Peyer's patch (tissue), 4 donors: ENCODE data around the gene ZNHIT3. TPM values are rescaled to one million over a fixed set of nuclear protein-coding genes. Genes with fewer than 3 reads are reported as not detected.
A peak's percentile ranks its signal among the peaks of the same experiment; 100 is the strongest.

Source experiments
- DNase-seq, 3 donors: peaks; one replicate each; pipeline ENCODE4 v3.0.0-alpha.2; 2017 to 2019
- H3K27ac ChIP-seq, 4 donors: fragments of 200-600 bp; sonication (generic); one replicate each; pipeline ENCODE4 v1.5.1; 2016 to 2019
- H3K27me3 ChIP-seq, 2 donors: fragments of 200-600 bp; sonication (generic); one replicate each; pipeline ENCODE4 v1.5.1; 2019
- H3K36me3 ChIP-seq, 3 donors: fragments of 200-600 bp; sonication (generic); one replicate each; pipeline ENCODE4 v1.5.1; 2016 to 2019
- H3K4me1 ChIP-seq, 4 donors: fragments of 200-600 bp; sonication (generic); one replicate each; pipeline ENCODE4 v1.5.1; 2016 to 2019
- H3K4me3 ChIP-seq, 4 donors: fragments of 200-600 bp; sonication (generic); 1 replicate in 3 of 4; 2 replicates in 1 of 4; pipeline ENCODE4 v1.5.1; 2016 to 2019; ENCODE audit warnings: mild to moderate bottlenecking in 1 of 4
- H3K9me3 ChIP-seq, 4 donors: fragments of 200-600 bp; sonication (generic); one replicate each; pipeline ENCODE4 v1.5.1; 2016 to 2019; ENCODE audit warnings: mild to moderate bottlenecking in 1 of 4
- CTCF ChIP-seq, 6 experiments: fragments of 450-650 bp in 4 of 6; fragments of 200-600 bp in 2 of 6; sonication (generic) in 1 of 6; IDR thresholded peaks; one replicate each; pipeline ENCODE4 v1.5.1; 2017 to 2019; ENCODE audit warnings: antibody characterized with exemption in 6 of 6, mild to moderate bottlenecking in 3 of 6, moderate library complexity in 1 of 6
- POLR2A ChIP-seq, 2 donors: fragments of 450-650 bp; IDR thresholded peaks; one replicate each; pipeline ENCODE4 v1.5.1; 2017; ENCODE audit warnings: antibody characterized with exemption in 2 of 2, mild to moderate bottlenecking in 2 of 2, moderate library complexity in 2 of 2
- total RNA-seq, 4 donors: library from RNA; depleted of rRNA; stranded (reverse); fragments of >200 nt; gene quantifications; one replicate each; pipeline ENCODE4 v1.1.0, GENCODE V29; 2016

The ZNHIT3 gene
- total RNA-seq, 4 donors from 2014 or later: 13.8 to 29.7 (median 17.9) TPM

GRCh38 chr17:36532435-36532975, 46.0 kb downstream of the ZNHIT3 start:
- Histone ChIP-seq H3K27me3 (no peaks in the 10 kb centered on the region), H3K9me3 (no peaks in the 10 kb centered on the region), H3K27ac (no peak overlapping the region), H3K4me1 (peaks cover 0 to 7% (median 5%) of the 10 kb centered on the region in 4 donors), H3K4me3 (no peak overlapping the region), H3K36me3 (peaks cover 0 to 29% (median 0%) of the 10 kb centered on the region in 3 donors)
- DNase-seq: no peak
- TF ChIP-seq CTCF (IDR thresholded peaks at IDR 0.05) (no peak), POLR2A (IDR thresholded peaks at IDR 0.05) (no peak)

GRCh38 chr17:36533935-36534839, 47.7 kb downstream of the ZNHIT3 start:
- peak overlapping the region; percentile 69 to 95 (median 80) for H3K4me3 ChIP-seq
- H3K4me1 ChIP-seq: peaks cover 0 to 7% (median 5%) of the 10 kb centered on the region in 4 donors
- no peaks in the 10 kb centered on the region for H3K27me3 ChIP-seq
- TF ChIP-seq POLR2A (IDR thresholded peaks at IDR 0.05) (peak; percentile 8 to 38), CTCF (IDR thresholded peaks at IDR 0.05) (peak; percentile 24 to 58 (median 50))
- DNase-seq: peak; percentile 51 to 87 (median 83)
- H3K36me3 ChIP-seq: peaks cover 0 to 30% (median 0%) of the 10 kb centered on the region in 3 donors
- peak overlapping the region; percentile 90 to 99 (median 94) for H3K27ac ChIP-seq
- H3K9me3 ChIP-seq: no peaks in the 10 kb centered on the region

GRCh38 chr17:36534840-36535668, 48.6 kb downstream of the ZNHIT3 start, which contains the start of the genes MYO19 and PIGW:
Gene MYO19 (minus strand): TSS chr17:36534868. CDS start chr17:36532538, 2,330 bp downstream.
Gene PIGW (plus strand): TSS chr17:36534987. CDS start chr17:36537102, 2,115 bp downstream.
- Histone ChIP-seq H3K27me3 (no peaks in the 10 kb centered on the region), H3K27ac (peak within 1 kb of the TSS; percentile 90 to 99 (median 94)), H3K4me3 (peak within 1 kb of the TSS; percentile 69 to 95 (median 80)), H3K4me1 (peaks cover 0 to 7% (median 5%) of the 10 kb centered on the region in 4 donors), H3K9me3 (no peaks in the 10 kb centered on the region), H3K36me3 (peaks cover 0 to 32% (median 0%) of the 10 kb centered on the region in 3 donors)
- TF ChIP-seq CTCF (IDR thresholded peaks at IDR 0.05) (peak in 2 of 6 experiments; percentile 22 to 37), POLR2A (IDR thresholded peaks at IDR 0.05) (peak; percentile 79 to 84)
- peak; percentile 86 to 95 (median 94) for DNase-seq

GRCh38 chr17:36535669-36536081, 49.2 kb downstream of the ZNHIT3 start:
- Histone ChIP-seq H3K4me3 (peak overlapping the region; percentile 69 to 95 (median 80)), H3K27ac (peak overlapping the region; percentile 90 to 99 (median 94)), H3K36me3 (peaks cover 0 to 31% (median 0%) of the 10 kb centered on the region in 3 donors), H3K4me1 (peaks cover 0 to 7% (median 5%) of the 10 kb centered on the region in 4 donors), H3K27me3 (no peaks in the 10 kb centered on the region), H3K9me3 (no peaks in the 10 kb centered on the region)
- DNase-seq: no peak
- TF ChIP-seq CTCF (IDR thresholded peaks at IDR 0.05) (peak in 1 of 6 experiments; percentile 17), POLR2A (IDR thresholded peaks at IDR 0.05) (no peak)

GRCh38 chr17:36540696-36541095, 54.2 kb downstream of the ZNHIT3 start:
- Histone ChIP-seq H3K27me3 (no peaks in the 10 kb centered on the region), H3K27ac (no peak overlapping the region), H3K9me3 (no peaks in the 10 kb centered on the region), H3K4me1 (peaks cover 0 to 13% (median 5%) of the 10 kb centered on the region in 4 donors), H3K36me3 (peaks cover 0 to 11% (median 0%) of the 10 kb centered on the region in 3 donors), H3K4me3 (no peak overlapping the region)
- TF ChIP-seq CTCF (IDR thresholded peaks at IDR 0.05) (no peak), POLR2A (IDR thresholded peaks at IDR 0.05) (no peak)
- no peak for DNase-seq
